PC-9 (cell line): ENCODE data around the gene MCMBP. TPM values are rescaled to one million over a fixed set of nuclear protein-coding genes. Genes with fewer than 3 reads are reported as not detected.

ENCODE experiments used
- BruUV-seq: library from RNA; stranded (reverse); fragments of 400-500 nt; replicated peaks from 2 replicates; lab custom pipeline; 2021; lab: Mats Ljungman, UMichigan
- CTCF ChIA-PET: fragments of 300-600 bp; sonication (Branson Sonifier 250); formaldehyde crosslinking; loops from one replicate; lab custom pipeline; 2022; ENCODE audit warnings: antibody characterized with exemption; lab: Charles Lee
- POLR2A ChIA-PET: fragments of 300-600 bp; sonication (Branson Sonifier 250); formaldehyde crosslinking; loops from one replicate; lab custom pipeline; 2022; ENCODE audit warnings: antibody characterized with exemption; ENCODE audit not compliant: unreplicated experiment; lab: Charles Lee
- DNase-seq, 2 experiments: peaks; one replicate each; pipeline versions ENCODE4 v3.0.0 to v3.0.0-alpha.2; 2015 to 2022; ENCODE audit warnings: mixed read lengths in 1 of 2
- H2AFZ ChIP-seq: fragments of 200-600 bp; sonication (generic); 2 replicates; pipeline ENCODE4 v1.8.1; 2017; ENCODE audit warnings: antibody characterized with exemption
- H3F3A ChIP-seq: fragments of 200-600 bp; sonication (generic); 2 replicates; pipeline ENCODE4 v1.8.1; 2017; ENCODE audit warnings: antibody characterized with exemption, mild to moderate bottlenecking, low read depth; ENCODE audit not compliant: insufficient read depth
- H3K27ac ChIP-seq: fragments of 200-600 bp; sonication (generic); 2 replicates; pipeline ENCODE4 v1.6.1; 2016; ENCODE audit warnings: mixed run types
- H3K27me3 ChIP-seq: fragments of 200-600 bp; sonication (generic); 2 replicates; pipeline ENCODE4 v1.6.1; 2016; ENCODE audit warnings: low read depth, mixed run types; ENCODE audit not compliant: insufficient read depth
- H3K36me3 ChIP-seq: fragments of 200-600 bp; sonication (generic); 2 replicates; pipeline ENCODE4 v1.6.1; 2016; ENCODE audit warnings: low read depth, mixed run types
- H3K4me1 ChIP-seq: fragments of 200-600 bp; sonication (generic); replicated peaks from 2 replicates; pipeline ENCODE4 v1.6.1; 2016; ENCODE audit warnings: mixed run types; ENCODE audit not compliant: insufficient read depth
- H3K4me2 ChIP-seq: fragments of 200-600 bp; sonication (generic); 2 replicates; pipeline ENCODE4 v1.6.1; 2017; ENCODE audit warnings: mixed run types
- H3K4me3 ChIP-seq: fragments of 200-600 bp; sonication (generic); 2 replicates; pipeline ENCODE4 v1.6.1; 2016; ENCODE audit warnings: mixed run types
- H3K79me2 ChIP-seq: fragments of 200-600 bp; sonication (generic); 2 replicates; pipeline ENCODE4 v1.6.1; 2017; ENCODE audit warnings: low read depth, mixed run types
- H3K9me2 ChIP-seq: fragments of 200-600 bp; sonication (generic); 2 replicates; pipeline ENCODE4 v1.8.1; 2017; ENCODE audit warnings: mild to moderate bottlenecking; ENCODE audit not compliant: insufficient read depth
- H3K9me3 ChIP-seq: fragments of 200-600 bp; sonication (generic); 2 replicates; pipeline ENCODE4 v1.8.1; 2016; ENCODE audit warnings: low read depth; ENCODE audit not compliant: insufficient read depth
- H4K20me1 ChIP-seq: fragments of 200-600 bp; sonication (generic); 2 replicates; pipeline ENCODE4 v1.8.1; 2017; ENCODE audit not compliant: insufficient read depth
- EZH2 ChIP-seq: fragments of 200-600 bp; sonication (generic); IDR thresholded peaks from 2 replicates; pipeline ENCODE4 v1.8.0; 2017; ENCODE audit warnings: antibody characterized with exemption, low read depth
- intact Hi-C: fragments of 100-400 bp; cut with micrococcal nuclease; formaldehyde crosslinking; loops from one replicate; pipeline ENCODE4 v1.10.0; 2022; ENCODE audit not compliant: unreplicated experiment
- total RNA-seq: library from RNA; stranded (reverse); gene quantifications from 2 replicates; pipeline ENCODE4 v1.2.3, GENCODE V29; 2021
- TF ChIP-seq, protein P1 (sequence below): fragments of 200-600 bp; sonication (generic); conservative IDR thresholded peaks from 2 replicates; pipeline ENCODE4 v1.6.1; 2017; ENCODE audit warnings: mixed run types, antibody characterized with exemption, mild to moderate bottlenecking, moderate library complexity

Gene MCMBP
- total RNA-seq, 1 experiment from 2014 or later = 36.7 TPM

DNA sequence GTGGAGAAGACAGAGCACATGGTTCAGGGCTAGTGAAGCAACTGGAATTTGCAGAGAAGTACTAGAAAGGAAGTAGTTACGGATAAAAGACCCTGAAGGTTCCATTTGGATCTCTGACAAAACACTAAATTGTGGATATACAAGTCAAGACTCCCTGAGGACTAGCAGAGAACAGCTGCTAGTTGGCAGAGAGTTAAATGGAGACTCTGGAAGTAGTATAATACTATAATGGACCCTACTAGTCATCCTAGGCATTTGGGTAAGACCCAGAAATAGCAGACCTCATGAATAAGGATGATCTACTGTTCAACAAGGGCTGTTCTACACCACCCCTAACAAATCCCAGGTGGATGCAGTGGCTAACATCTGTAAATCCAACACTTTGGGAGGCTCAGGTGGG, 19.1 kb downstream of the MCMBP start:
- no peaks in the 10 kb centered on the region for H3K27me3 ChIP-seq
- H3F3A ChIP-seq = no peaks in the 10 kb centered on the region
- H2AFZ ChIP-seq = no peak overlapping the region
- H3K9me3 ChIP-seq = no peaks in the 10 kb centered on the region
- H3K27ac ChIP-seq = no peak overlapping the region
- 0 out of 2 replicates have a peak, but pooled peaks cover 6% of the 10 kb centered on the region for H3K79me2 ChIP-seq
- H3K36me3 ChIP-seq = no peaks in the 10 kb centered on the region; the same call in 1 of the 2 replicates
- POLR2A ChIA-PET = no interaction called here
- no peak overlapping the region for H3K4me3 ChIP-seq
- no peaks in the 10 kb centered on the region for H3K9me2 ChIP-seq
- no peaks in the 10 kb centered on the region for H3K4me1 ChIP-seq
- intact Hi-C loops = loop anchor here (10.0 kb wide), 1 partner anchor 649 kb away; the partner anchor contains the start of gene GRK5
- no TSS peak for BruUV-seq
- no peaks in the 10 kb centered on the region for H4K20me1 ChIP-seq
- CTCF ChIA-PET = no interaction called here
- TF ChIP-seq, protein P1, sequence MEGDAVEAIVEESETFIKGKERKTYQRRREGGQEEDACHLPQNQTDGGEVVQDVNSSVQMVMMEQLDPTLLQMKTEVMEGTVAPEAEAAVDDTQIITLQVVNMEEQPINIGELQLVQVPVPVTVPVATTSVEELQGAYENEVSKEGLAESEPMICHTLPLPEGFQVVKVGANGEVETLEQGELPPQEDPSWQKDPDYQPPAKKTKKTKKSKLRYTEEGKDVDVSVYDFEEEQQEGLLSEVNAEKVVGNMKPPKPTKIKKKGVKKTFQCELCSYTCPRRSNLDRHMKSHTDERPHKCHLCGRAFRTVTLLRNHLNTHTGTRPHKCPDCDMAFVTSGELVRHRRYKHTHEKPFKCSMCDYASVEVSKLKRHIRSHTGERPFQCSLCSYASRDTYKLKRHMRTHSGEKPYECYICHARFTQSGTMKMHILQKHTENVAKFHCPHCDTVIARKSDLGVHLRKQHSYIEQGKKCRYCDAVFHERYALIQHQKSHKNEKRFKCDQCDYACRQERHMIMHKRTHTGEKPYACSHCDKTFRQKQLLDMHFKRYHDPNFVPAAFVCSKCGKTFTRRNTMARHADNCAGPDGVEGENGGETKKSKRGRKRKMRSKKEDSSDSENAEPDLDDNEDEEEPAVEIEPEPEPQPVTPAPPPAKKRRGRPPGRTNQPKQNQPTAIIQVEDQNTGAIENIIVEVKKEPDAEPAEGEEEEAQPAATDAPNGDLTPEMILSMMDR = no peak
- no peak for TF ChIP-seq EZH2
- no peak for DNase-seq
- no peak overlapping the region for H3K4me2 ChIP-seq

DNA sequence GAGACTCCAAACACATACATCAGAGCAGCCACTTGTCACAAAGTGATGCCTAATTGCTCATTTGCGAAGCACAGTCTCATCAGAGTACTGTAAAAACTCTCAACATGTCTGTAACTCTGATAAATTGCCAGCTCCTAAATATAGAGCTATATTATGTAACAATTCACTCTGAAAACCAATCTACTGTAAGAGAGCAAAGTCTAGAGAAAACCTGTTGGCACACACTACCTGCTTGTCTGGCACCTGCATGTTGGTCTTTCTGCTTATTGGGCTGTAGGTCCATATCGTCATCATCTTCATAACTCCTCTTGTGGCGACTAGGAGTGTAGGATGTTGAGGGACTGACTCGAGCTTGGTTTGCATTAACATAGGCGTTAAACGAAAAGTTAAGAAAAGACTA, 19.8 kb downstream of the MCMBP start:
- Histone ChIP-seq H2AFZ (no peak overlapping the region), H3K27ac (no peak overlapping the region), H3K9me2 (no peaks in the 10 kb centered on the region), H3K36me3 (no peaks in the 10 kb centered on the region; the same call in 1 of the 2 replicates), H3K9me3 (no peaks in the 10 kb centered on the region), H3K4me1 (no peaks in the 10 kb centered on the region), H4K20me1 (no peaks in the 10 kb centered on the region), H3K4me3 (no peak overlapping the region), H3K27me3 (no peaks in the 10 kb centered on the region), H3F3A (no peaks in the 10 kb centered on the region), H3K4me2 (no peak overlapping the region), H3K79me2 (no peaks in the 10 kb centered on the region)
- POLR2A ChIA-PET = no interaction called here
- intact Hi-C loops = loop anchor here (10.0 kb wide), 1 partner anchor 648 kb away; the partner anchor contains the start of gene GRK5
- no TSS peak for BruUV-seq
- no peak for DNase-seq
- TF ChIP-seq, protein P1 = no peak
- TF ChIP-seq EZH2 = no peak
- CTCF ChIA-PET = no interaction called here

DNA sequence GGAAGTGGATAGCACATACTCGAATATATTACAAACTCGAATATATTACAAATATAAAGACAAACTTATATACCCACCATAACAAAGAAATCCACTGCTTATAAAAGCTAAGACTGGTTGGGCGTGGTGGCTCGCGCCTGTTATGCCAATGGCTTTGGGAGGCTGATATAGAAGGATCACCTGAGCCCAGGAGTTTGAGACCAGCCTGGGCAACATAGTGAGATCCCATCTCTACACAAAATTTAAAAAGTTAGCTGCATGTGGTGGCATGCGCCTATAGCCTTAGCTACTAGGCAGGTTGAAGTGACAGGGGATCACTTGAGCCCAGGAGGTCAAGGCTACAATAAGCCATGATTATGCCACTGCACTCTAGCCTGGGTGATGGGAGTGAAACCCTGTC, 20.4 kb downstream of the MCMBP start:
- Histone ChIP-seq H4K20me1 (no peaks in the 10 kb centered on the region), H3K4me3 (no peak overlapping the region), H3F3A (no peaks in the 10 kb centered on the region), H2AFZ (no peak overlapping the region), H3K27ac (no peak overlapping the region), H3K9me3 (no peaks in the 10 kb centered on the region), H3K4me1 (no peaks in the 10 kb centered on the region), H3K9me2 (no peaks in the 10 kb centered on the region), H3K36me3 (no peaks in the 10 kb centered on the region; the same call in 1 of the 2 replicates), H3K27me3 (no peaks in the 10 kb centered on the region), H3K79me2 (no peaks in the 10 kb centered on the region), H3K4me2 (no peak overlapping the region)
- ChIA-PET POLR2A (no interaction called here), CTCF (no interaction called here)
- BruUV-seq = no TSS peak
- TF ChIP-seq, protein P1 = no peak
- no peak for TF ChIP-seq EZH2
- DNase-seq = no peak
- intact Hi-C loops = loop anchor here (10.0 kb wide), 1 partner anchor 647 kb away; the partner anchor contains the start of gene GRK5
